GM12873 (cell line): ENCODE measurements around the gene ZNF444.
"Not testable (repeated sequence)": the region's sequence is repeated elsewhere in the genome, so short reads cannot be mapped to it uniquely, and the experiment has no call there.

Source experiments
- TF ChIP-seq, protein P1 (sequence below): IDR thresholded peaks from 2 replicates; pipeline ENCODE4 v1.5.1; 2012; ENCODE audit warnings: low read depth, mild to moderate bottlenecking, moderate library complexity, low read length, control low read depth; ENCODE audit not compliant: insufficient read depth; ENCODE audit errors: missing control alignments

ZNF444 gene

DNA sequence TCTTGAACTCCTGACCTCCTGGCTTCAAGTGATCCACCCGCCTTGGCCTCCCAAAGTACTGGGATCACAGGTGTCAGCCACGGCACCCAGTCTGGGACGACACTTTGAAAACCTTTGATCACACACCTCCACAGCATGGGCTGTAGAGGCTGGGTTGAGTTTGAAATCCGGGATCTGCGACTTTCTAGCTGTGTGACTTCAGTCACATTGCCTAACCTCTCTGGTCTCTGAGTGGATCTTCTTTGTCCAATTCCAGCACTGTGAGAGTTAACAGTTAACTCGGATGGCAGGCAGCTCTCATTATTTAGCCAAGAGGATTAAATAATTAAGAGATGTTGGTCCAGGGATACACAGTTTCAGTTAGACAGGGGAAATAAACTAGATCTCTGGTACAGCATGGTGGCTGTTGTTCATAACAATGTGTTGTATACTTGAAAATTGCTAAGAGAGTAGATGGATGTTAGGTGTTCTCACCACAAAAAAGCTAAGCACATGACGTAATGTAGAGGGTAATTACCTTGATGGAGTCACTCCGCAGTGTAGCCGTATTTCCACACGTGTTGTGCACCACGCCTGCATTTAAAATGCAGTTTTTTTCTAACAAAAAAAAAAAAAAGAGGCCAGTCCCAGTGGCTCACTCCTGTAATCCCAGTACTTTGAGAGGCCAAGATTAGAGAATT lies 36.6 kb downstream of the ZNF444 start:
- TF ChIP-seq, protein P1, sequence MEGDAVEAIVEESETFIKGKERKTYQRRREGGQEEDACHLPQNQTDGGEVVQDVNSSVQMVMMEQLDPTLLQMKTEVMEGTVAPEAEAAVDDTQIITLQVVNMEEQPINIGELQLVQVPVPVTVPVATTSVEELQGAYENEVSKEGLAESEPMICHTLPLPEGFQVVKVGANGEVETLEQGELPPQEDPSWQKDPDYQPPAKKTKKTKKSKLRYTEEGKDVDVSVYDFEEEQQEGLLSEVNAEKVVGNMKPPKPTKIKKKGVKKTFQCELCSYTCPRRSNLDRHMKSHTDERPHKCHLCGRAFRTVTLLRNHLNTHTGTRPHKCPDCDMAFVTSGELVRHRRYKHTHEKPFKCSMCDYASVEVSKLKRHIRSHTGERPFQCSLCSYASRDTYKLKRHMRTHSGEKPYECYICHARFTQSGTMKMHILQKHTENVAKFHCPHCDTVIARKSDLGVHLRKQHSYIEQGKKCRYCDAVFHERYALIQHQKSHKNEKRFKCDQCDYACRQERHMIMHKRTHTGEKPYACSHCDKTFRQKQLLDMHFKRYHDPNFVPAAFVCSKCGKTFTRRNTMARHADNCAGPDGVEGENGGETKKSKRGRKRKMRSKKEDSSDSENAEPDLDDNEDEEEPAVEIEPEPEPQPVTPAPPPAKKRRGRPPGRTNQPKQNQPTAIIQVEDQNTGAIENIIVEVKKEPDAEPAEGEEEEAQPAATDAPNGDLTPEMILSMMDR: no peak

DNA sequence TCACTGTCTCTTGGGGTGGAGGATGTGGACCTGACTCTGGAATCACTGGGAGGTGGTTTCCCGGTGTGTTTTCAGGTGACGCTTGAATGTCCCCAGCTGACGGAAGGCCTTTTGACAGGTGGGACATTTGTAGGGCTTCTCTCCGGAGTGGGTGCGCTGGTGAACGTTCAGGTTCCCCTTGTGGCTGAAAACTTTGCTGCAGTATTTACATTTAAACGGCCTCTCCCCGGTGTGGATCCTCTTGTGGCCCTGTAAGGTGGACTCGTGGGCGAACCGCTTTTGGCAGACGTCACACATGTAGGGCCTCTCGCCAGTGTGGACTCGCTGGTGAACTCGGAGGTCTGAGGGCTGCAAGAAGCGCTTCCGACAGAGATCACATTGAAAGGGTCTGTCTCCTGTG lies 48.7 kb downstream of the ZNF444 start:
- TF ChIP-seq, protein P1: peak; percentile 20

DNA sequence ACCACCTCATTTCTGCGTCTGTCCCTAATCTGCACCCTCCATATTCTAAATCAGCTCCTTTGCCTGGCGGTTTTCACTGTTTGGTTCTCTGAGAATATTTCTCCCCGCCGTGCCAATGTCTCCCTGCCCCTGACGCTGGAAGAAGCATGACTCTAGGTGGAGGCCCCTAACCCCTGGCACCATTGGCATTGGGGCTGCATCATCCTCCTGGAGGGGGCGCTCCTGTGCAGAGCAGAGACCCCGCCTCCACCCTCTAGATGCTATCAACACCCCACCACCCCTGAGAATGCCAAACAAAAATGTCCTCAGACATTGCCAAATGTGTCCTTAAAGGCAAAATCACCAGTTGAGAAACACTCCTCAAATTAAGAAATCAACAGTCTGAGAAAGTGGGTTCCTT lies 50.0 kb downstream of the ZNF444 start:
- TF ChIP-seq, protein P1: no peak

DNA sequence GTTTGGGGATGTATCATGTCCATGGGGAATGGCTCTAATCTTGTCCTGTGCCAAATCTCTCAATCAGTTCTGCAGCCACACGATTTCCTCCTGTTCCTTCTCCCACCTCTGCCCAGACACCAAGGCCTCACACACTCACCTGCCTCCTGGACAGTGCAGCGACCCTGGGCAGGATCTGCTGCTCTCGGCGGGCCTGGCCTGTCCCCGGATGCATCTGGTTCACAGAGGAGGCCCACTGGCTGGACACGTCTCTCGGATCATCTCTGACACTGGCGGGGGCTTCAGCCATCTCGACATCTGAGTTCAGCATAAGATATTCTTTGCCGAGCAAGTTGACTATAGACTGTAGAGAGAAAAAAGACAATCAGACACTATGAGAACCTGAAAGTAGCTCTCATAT lies 50.6 kb downstream of the ZNF444 start:
- TF ChIP-seq, protein P1: no peak

DNA sequence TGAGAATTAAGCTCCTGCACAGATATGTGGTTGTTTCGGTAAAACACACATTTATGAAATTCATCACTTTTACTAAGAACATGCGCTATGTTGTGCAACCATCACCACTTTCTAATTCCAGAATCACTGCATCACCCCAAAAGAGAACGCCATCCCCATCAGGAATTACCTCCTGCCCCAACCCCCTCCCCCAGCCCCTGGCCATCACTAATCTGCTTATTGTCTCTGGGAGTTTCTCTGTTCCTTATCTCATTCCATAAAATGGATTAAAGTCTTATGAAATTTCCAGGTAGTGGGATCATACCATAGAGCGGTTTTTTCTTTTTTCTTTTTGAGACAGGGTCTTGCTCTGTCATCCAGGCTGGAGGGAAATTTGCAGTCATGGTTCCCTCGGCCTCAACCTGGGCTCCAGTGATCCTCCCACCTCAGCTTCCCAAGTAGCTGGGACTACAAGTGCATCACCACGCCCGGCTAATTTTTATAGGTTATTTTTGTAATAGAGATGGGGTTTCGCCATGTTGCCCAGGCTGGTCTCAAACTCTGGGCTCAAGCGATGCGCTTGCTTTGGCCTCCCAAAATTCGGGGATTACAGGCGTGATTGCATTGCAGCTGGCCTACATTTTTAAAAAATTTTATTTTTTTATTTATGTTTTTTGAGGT lies 53.0 kb downstream of the ZNF444 start:
- TF ChIP-seq, protein P1: no peak

DNA sequence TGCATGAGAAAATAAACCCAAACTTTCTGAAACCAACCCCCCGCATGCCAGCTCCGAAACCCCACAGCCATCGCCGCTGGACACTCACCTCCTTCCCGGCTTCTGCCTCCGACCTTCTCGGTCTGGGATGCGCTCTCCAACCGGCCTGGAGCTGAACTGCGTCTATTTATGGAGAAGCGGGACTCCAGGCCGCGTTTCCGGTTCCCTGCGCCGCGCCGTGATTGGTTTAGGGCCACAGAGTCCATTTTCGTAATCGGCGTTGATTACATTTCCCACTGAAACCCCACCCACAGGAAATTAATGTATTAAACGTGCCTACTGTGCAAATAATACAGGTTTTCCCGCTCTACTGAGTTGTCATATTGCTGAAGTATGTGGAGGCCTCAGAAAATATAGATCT lies 56.6 kb downstream of the ZNF444 start, which contains the start of gene ZSCAN5B:
Gene ZSCAN5B (minus strand): TSS at position 138 of the 400 bp plus-strand sequence. CDS start 4,731 bp downstream, outside the sequence.
- TF ChIP-seq, protein P1: not testable (repeated sequence)

DNA sequence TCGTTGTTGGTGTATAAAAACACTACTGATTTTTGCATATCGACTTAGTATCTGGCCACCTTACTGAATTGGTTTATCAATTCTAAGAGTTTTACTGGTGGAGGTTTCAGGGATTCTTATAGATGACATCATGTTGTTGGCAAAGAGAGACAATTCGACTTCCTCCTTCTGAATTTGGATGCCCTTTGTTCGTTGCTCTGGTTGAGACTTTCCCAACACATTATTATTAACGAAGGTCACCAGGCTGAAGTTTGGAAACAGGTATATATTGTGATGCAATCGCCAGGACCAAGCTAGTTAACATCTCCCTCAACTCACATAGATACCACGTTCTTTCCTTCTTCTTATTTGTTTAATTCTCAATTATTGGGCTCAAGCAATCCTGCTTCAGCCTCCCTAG lies 58.6 kb downstream of the ZNF444 start:
- TF ChIP-seq, protein P1: no peak
